Skeletal muscle tissue (tissue), 4 donors: Measurements from ENCODE around the gene ZDHHC7. TPM values are rescaled to one million over a fixed set of nuclear protein-coding genes. Genes with fewer than 3 reads are reported as not detected.

ENCODE experiments used
- H3K27ac ChIP-seq: one replicate; pipeline ENCODE4 v1.7.0; 2013; ENCODE audit warnings: mild to moderate bottlenecking, low read depth, low read length, inconsistent platforms
- H3K27me3 ChIP-seq, 3 donors: one replicate each; pipeline ENCODE4 v1.7.0; 2013; ENCODE audit warnings: low read length in 3 of 3; ENCODE audit not compliant: control insufficient read depth in 3 of 3, insufficient read depth in 3 of 3
- H3K36me3 ChIP-seq, 3 donors: one replicate each; pipeline ENCODE4 v1.7.0; 2013; ENCODE audit warnings: low read length in 3 of 3; ENCODE audit not compliant: control insufficient read depth in 3 of 3, insufficient read depth in 3 of 3
- H3K4me1 ChIP-seq, 3 donors: one replicate each; pipeline ENCODE4 v1.7.0; 2013; ENCODE audit warnings: low read length in 3 of 3, mild to moderate bottlenecking in 3 of 3; ENCODE audit not compliant: control insufficient read depth in 3 of 3, insufficient read depth in 3 of 3
- H3K4me3 ChIP-seq, 3 donors: one replicate each; pipeline ENCODE4 v1.7.0; 2013; ENCODE audit warnings: low read length in 3 of 3
- H3K9ac ChIP-seq, 3 donors: one replicate each; pipeline ENCODE4 v1.7.0; 2013; ENCODE audit warnings: low read length in 3 of 3, mild to moderate bottlenecking in 3 of 3, moderate library complexity in 2 of 3, low read depth in 1 of 3
- H3K9me3 ChIP-seq, 3 donors: one replicate each; pipeline ENCODE4 v1.7.0; 2013; ENCODE audit warnings: low read length in 3 of 3; ENCODE audit not compliant: control insufficient read depth in 3 of 3
- total RNA-seq: library from RNA; depleted of rRNA; stranded (reverse); fragments of >200 nt; gene quantifications from one replicate; pipeline ENCODE4 v1.2.3, GENCODE V29; 2014
- donor health status: Osteomylitis.

ZDHHC7 gene
- total RNA-seq, 1 donor from 2014 or later = 19.8 TPM

DNA sequence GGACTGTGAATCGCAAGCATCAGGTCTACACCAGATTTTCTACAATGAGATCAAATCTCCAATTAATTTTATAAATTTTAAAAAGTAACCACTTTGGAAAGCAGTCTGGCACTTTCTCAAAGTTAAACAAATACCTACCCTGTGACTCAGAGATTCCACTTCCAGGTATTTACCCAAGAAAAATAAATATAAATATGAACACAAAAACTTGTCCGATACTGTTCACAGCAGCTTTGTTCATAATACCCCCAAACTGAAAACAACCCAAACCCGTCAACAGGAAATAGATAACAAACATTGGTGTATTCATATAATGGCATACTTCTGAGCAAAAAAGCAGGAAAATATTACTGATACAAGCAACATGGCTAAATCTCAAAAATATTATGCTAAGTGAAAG, 12.1 kb downstream of the ZDHHC7 start:
- H3K9ac ChIP-seq = peak overlapping the region in 1 of 3 donors; percentile 23
- peak overlapping the region; percentile 18 for H3K27ac ChIP-seq
- no peak overlapping the region for H3K4me3 ChIP-seq
- H3K9me3 ChIP-seq = no peaks in the 10 kb centered on the region
- peaks cover 38 to 54% (median 47%) of the 10 kb centered on the region in 3 donors for H3K4me1 ChIP-seq
- H3K27me3 ChIP-seq = no peaks in the 10 kb centered on the region
- H3K36me3 ChIP-seq = peaks cover 6 to 16% (median 14%) of the 10 kb centered on the region in 3 donors

DNA sequence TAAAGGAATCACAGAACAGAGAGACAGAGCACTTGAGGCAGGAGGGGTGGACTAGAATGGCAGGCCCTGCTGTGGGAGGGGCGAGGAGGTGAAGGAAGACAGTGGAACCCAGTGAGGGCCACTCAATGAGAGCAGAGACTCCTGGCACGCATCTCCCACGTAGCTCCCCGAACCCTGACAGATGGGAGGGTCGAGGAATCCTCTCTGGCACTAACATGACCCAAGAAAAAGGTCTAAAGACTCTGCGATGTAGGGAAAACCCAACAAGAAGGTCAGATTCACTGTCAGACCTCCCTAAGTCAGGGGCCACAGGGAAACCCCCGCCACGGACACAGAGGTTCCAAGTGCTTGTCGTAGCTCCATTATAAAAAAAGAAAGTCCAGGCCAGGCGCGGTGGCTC, 15.0 kb downstream of the ZDHHC7 start:
- Histone ChIP-seq H3K4me1 (peaks cover 19 to 34% (median 21%) of the 10 kb centered on the region in 3 donors), H3K9me3 (no peaks in the 10 kb centered on the region), H3K27ac (no peak overlapping the region), H3K9ac (no peak overlapping the region), H3K4me3 (no peak overlapping the region), H3K36me3 (peaks cover 11 to 27% (median 23%) of the 10 kb centered on the region in 3 donors), H3K27me3 (no peaks in the 10 kb centered on the region)

- Histone ChIP-seq H3K4me1 (peaks cover 16 to 28% (median 16%) of the 10 kb centered on the region in 3 donors), H3K36me3 (peaks cover 13 to 27% (median 27%) of the 10 kb centered on the region in 3 donors), H3K27me3 (no peaks in the 10 kb centered on the region), H3K27ac (peak overlapping the region; percentile 75), H3K9ac (no peak overlapping the region), H3K9me3 (no peaks in the 10 kb centered on the region), H3K4me3 (no peak overlapping the region)
Observed at GRCh38 chr16:84995663-84996062, 15.7 kb downstream of the ZDHHC7 start.

DNA sequence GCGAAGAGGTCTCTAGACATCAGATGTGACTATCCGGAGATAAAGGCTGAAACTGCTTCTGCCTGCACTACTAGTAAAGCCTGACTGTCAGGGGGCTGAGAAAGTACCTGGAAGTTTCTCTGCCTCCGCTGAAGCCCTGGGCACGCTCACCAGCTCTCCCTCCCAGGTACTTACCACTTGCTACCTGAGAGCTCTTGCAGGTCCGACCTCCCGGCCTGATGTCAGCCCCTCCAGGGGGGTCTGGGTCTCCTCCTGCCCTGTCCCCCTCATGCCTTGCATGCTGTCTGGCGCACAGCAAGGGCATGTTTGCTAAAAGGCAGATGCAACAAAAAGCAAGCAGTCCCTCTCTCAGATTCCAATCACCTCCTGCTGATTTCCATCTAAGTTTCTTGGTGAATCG, 17.4 kb downstream of the ZDHHC7 start:
- no peaks in the 10 kb centered on the region for H3K27me3 ChIP-seq
- no peak overlapping the region for H3K4me3 ChIP-seq
- H3K4me1 ChIP-seq = peaks cover 9 to 25% (median 11%) of the 10 kb centered on the region in 3 donors
- peaks cover 27 to 43% (median 41%) of the 10 kb centered on the region in 3 donors for H3K36me3 ChIP-seq
- H3K9me3 ChIP-seq = no peaks in the 10 kb centered on the region
- no peak overlapping the region for H3K9ac ChIP-seq
- peak overlapping the region; percentile 75 for H3K27ac ChIP-seq

GRCh38 chr16:84992717-84993075, 18.6 kb downstream of the ZDHHC7 start:
- no peak overlapping the region for H3K4me3 ChIP-seq
- peaks cover 35 to 52% (median 49%) of the 10 kb centered on the region in 3 donors for H3K36me3 ChIP-seq
- H3K4me1 ChIP-seq = peaks cover 9 to 34% (median 11%) of the 10 kb centered on the region in 3 donors
- H3K9me3 ChIP-seq = no peaks in the 10 kb centered on the region
- no peaks in the 10 kb centered on the region for H3K27me3 ChIP-seq
- H3K9ac ChIP-seq = no peak overlapping the region
- H3K27ac ChIP-seq = no peak overlapping the region

- H3K36me3 ChIP-seq = peaks cover 44 to 65% (median 55%) of the 10 kb centered on the region in 3 donors
- no peak overlapping the region for H3K4me3 ChIP-seq
- H3K9ac ChIP-seq = no peak overlapping the region
- H3K9me3 ChIP-seq = no peaks in the 10 kb centered on the region
- no peak overlapping the region for H3K27ac ChIP-seq
- peaks cover 18 to 47% (median 26%) of the 10 kb centered on the region in 3 donors for H3K4me1 ChIP-seq
- no peaks in the 10 kb centered on the region for H3K27me3 ChIP-seq
Observed at GRCh38 chr16:84990782-84991181, 20.6 kb downstream of the ZDHHC7 start.

- H3K36me3 ChIP-seq = peaks cover 41 to 59% (median 47%) of the 10 kb centered on the region in 3 donors
- H3K9me3 ChIP-seq = no peaks in the 10 kb centered on the region
- H3K27me3 ChIP-seq = no peaks in the 10 kb centered on the region
- no peak overlapping the region for H3K9ac ChIP-seq
- peaks cover 25 to 46% (median 28%) of the 10 kb centered on the region in 3 donors for H3K4me1 ChIP-seq
- no peak overlapping the region for H3K4me3 ChIP-seq
- no peak overlapping the region for H3K27ac ChIP-seq
Observed at GRCh38 chr16:84989749-84990620, 21.4 kb downstream of the ZDHHC7 start.

- no peak overlapping the region for H3K27ac ChIP-seq
- H3K9ac ChIP-seq = no peak overlapping the region
- H3K4me3 ChIP-seq = no peak overlapping the region
- peaks cover 26 to 44% (median 27%) of the 10 kb centered on the region in 3 donors for H3K4me1 ChIP-seq
- no peaks in the 10 kb centered on the region for H3K9me3 ChIP-seq
- peaks cover 32 to 48% (median 33%) of the 10 kb centered on the region in 3 donors for H3K36me3 ChIP-seq
- H3K27me3 ChIP-seq = no peaks in the 10 kb centered on the region
Observed at GRCh38 chr16:84988328-84989080, 22.8 kb downstream of the ZDHHC7 start.

DNA sequence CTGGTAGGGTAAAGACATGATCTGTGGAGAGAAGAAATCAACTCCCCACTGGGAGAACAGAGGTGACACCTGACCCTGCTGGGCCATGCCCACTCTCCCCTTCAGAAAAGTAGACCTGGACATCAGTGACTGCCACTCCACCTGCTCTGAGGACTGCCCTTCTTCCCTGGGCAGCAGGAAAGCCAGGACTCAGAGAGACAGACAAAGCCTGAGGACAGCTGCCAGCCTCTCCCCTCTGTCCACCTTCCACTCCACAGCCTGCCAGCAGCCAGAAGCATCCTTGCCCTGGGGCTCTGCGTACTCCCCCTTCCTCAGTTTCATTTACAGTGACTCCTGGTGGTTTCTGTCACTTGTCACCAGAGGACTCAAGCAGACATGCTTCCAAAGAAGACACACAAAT, 24.5 kb downstream of the ZDHHC7 start:
- Histone ChIP-seq H3K4me3 (no peak overlapping the region), H3K9ac (peak overlapping the region in 1 of 3 donors; percentile 5), H3K4me1 (peaks cover 35 to 56% (median 39%) of the 10 kb centered on the region in 3 donors), H3K36me3 (peaks cover 32 to 44% (median 33%) of the 10 kb centered on the region in 3 donors), H3K27me3 (no peaks in the 10 kb centered on the region), H3K9me3 (no peaks in the 10 kb centered on the region), H3K27ac (no peak overlapping the region)
